Endothelial cell (in vitro differentiated cells): Measurements from ENCODE around the gene HOXC11. TPM values are rescaled to one million over a fixed set of nuclear protein-coding genes. Genes with fewer than 3 reads are reported as not detected.
A peak's percentile ranks its signal among the peaks of the same experiment; 100 is the strongest.

Source experiments
- DNase-seq: peaks from one replicate; pipeline ENCODE4 v3.0.0; 2021; ENCODE audit warnings: low spot score
- H3K27ac Mint-ChIP-seq: one replicate; pipeline ENCODE4 v1.8.0; 2021; ENCODE audit warnings: mixed read lengths, inconsistent platforms; ENCODE audit not compliant: unreplicated experiment
- H3K27me3 Mint-ChIP-seq: one replicate; pipeline ENCODE4 v1.8.0; 2021; ENCODE audit warnings: mild to moderate bottlenecking, moderate library complexity, mixed read lengths, inconsistent platforms; ENCODE audit not compliant: unreplicated experiment
- H3K36me3 Mint-ChIP-seq: one replicate; pipeline ENCODE4 v1.8.0; 2021; ENCODE audit warnings: mild to moderate bottlenecking, low read depth, mixed read lengths, inconsistent platforms; ENCODE audit not compliant: unreplicated experiment
- H3K4me1 Mint-ChIP-seq: one replicate; pipeline ENCODE4 v1.8.0; 2021; ENCODE audit warnings: mild to moderate bottlenecking, mixed read lengths, inconsistent platforms; ENCODE audit not compliant: unreplicated experiment
- H3K4me3 Mint-ChIP-seq: one replicate; pipeline ENCODE4 v1.8.0; 2021; ENCODE audit warnings: mild to moderate bottlenecking, mixed read lengths, inconsistent platforms; ENCODE audit not compliant: unreplicated experiment
- H3K9me3 Mint-ChIP-seq: one replicate; pipeline ENCODE4 v1.8.0; 2021; ENCODE audit warnings: mixed read lengths, inconsistent platforms; ENCODE audit not compliant: unreplicated experiment
- total RNA-seq: library from RNA; stranded (reverse); fragmentation: NEBNext Ultra II Directional; extraction: Animal tissue kit (Norgen Biotek cat#: 25700); gene quantifications from one replicate; pipeline ENCODE4 v1.2.1, GENCODE V29; 2021; ENCODE audit not compliant: unreplicated experiment
- TF ChIP-seq, protein P1 (sequence below): fragments of 200-600 bp; sonication (generic); IDR thresholded peaks from one replicate; pipeline ENCODE4 v1.5.0; 2021; ENCODE audit warnings: antibody characterized with exemption; ENCODE audit not compliant: unreplicated experiment

The HOXC11 gene
- total RNA-seq, 1 donor from 2014 or later: 0.38 TPM

DNA sequence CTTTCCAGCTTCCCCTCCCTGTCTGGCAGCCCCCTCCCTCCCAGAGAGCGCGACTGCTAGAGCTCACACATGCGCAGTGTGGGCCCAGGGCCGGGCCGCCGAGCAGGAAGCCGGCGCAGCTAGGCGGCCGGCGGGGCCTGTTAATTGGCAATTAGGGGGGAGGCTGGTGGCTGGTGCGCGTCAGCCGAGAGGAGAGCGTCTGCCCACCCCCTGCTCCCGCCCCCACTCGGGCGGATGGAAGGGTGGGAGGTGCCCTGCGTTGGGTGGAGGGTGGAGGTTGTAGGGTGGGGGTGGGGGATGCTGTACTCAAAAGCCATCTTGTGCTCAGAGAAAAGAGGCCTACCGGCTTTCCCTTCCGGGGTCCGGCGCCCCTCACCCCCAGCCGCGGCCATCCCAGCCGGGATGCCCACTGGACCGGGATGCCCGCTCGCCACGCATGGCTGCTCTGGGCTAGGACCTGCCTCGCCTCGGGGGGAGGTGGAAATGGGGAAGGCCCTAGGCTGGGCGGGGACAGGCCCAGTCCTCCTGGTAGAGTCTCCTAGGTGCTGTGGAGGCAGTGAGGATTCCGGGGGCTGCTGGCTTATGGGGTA lies 45.0 kb downstream of the HOXC11 start:
- peak; percentile 66 for DNase-seq
- H3K4me3 Mint-ChIP-seq: no peak overlapping the region
- no peaks in the 10 kb centered on the region for H3K9me3 Mint-ChIP-seq
- peaks cover 43% of the 10 kb centered on the region for H3K27me3 Mint-ChIP-seq
- no peak overlapping the region for H3K27ac Mint-ChIP-seq
- no peaks in the 10 kb centered on the region for H3K36me3 Mint-ChIP-seq
- peaks cover 19% of the 10 kb centered on the region for H3K4me1 Mint-ChIP-seq
- TF ChIP-seq, protein P1, sequence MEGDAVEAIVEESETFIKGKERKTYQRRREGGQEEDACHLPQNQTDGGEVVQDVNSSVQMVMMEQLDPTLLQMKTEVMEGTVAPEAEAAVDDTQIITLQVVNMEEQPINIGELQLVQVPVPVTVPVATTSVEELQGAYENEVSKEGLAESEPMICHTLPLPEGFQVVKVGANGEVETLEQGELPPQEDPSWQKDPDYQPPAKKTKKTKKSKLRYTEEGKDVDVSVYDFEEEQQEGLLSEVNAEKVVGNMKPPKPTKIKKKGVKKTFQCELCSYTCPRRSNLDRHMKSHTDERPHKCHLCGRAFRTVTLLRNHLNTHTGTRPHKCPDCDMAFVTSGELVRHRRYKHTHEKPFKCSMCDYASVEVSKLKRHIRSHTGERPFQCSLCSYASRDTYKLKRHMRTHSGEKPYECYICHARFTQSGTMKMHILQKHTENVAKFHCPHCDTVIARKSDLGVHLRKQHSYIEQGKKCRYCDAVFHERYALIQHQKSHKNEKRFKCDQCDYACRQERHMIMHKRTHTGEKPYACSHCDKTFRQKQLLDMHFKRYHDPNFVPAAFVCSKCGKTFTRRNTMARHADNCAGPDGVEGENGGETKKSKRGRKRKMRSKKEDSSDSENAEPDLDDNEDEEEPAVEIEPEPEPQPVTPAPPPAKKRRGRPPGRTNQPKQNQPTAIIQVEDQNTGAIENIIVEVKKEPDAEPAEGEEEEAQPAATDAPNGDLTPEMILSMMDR: no peak

DNA sequence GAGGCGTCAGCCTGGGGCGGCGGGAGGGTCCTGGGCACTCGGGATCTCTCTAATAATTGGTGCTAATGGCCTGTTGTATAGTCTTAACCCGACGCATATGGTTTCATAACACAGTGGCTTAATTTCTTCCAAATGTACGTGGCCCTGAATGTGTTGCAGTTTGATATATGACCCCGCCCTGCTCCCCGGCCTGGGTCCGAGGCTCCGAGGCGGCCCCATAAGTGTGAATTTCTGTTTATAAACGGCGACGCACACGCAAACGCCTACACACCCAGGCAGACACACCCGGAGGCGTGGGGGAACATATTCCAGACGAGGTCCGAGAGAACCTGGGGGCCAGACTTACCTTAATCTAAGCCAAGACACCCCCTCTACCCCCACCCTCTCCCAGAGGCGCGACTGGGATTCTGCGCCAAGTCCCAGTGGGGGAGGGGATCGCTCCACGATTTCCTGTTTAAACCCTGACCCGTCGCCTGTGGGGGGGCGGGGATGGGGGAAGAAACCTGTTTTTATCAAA lies 45.6 kb downstream of the HOXC11 start:
- Mint-ChIP-seq H3K9me3 (no peaks in the 10 kb centered on the region), H3K27ac (no peak overlapping the region), H3K4me3 (no peak overlapping the region), H3K27me3 (peaks cover 38% of the 10 kb centered on the region), H3K4me1 (peaks cover 14% of the 10 kb centered on the region), H3K36me3 (no peaks in the 10 kb centered on the region)
- TF ChIP-seq, protein P1: no peak
- no peak for DNase-seq

DNA sequence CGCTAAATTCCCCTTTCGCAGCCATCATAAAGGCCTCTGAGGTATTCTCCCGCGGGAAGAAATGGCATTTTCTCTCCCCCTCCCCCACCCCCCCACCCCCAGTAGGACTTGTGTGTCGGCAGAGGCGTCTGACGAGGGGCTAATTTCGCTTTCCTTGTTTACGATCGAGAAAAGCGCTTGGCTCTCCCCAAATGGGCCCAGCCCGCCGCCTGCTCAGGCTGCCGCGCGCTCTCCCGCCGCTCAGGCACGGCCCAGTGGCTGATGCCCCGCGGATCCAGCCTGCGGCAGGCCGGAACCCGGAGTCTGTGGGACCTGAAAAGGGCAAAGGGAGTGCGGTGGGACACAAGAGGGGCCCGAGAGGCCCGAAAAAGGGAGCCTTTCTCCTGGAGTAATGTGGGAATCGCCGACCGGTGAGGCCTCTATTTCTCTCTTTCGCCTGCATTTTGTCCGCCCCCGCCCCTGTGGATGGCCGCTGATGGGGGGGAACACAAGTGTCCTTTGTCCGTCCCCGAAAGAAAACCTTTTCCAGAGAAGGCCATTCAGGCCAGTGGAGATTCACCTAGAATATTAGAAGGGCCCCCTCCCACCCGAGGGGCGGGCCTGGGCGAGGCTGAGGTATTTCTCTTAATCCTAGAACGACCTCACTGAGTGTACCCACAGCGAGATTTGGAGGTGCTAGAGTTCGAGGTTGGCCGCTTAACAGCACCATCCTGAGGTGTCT lies 46.3 kb downstream of the HOXC11 start:
- Mint-ChIP-seq H3K27ac (no peak overlapping the region), H3K9me3 (no peaks in the 10 kb centered on the region), H3K4me1 (peaks cover 14% of the 10 kb centered on the region), H3K4me3 (no peak overlapping the region), H3K36me3 (no peaks in the 10 kb centered on the region), H3K27me3 (peaks cover 40% of the 10 kb centered on the region)
- DNase-seq: no peak
- TF ChIP-seq, protein P1: no peak

DNA sequence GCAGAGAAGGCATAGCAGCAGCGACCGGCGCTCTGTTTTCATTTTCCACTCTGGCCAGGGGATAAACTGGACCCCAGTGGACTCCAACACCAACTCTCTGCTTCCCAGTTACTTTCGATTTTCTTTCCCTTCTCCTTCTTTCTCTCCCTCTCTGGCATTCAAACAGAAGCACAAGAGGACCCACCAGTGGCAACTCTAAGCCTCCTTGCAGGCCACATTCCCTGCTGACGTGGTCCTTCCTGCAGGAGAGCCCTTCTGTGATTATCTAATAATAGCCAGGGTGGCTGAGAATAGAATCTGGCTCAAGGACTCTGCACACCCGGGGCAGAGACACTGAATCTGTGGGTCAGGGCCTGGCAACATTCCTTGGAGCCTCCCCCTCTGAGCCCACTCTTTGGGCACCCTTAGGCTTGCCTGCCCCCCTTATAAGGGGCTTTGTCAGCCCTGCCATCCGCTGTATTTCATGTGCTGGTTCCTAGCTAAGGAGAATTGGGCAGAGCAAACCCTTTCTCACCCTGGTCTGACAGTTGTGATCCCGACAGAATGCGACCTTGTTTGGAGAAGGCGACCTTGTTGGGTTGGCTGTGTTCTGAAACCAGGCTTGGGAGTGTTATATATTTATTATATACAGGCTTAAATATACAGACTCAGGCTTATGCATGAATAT lies 47.1 kb downstream of the HOXC11 start:
- DNase-seq: no peak
- H3K9me3 Mint-ChIP-seq: no peaks in the 10 kb centered on the region
- no peaks in the 10 kb centered on the region for H3K36me3 Mint-ChIP-seq
- no peak overlapping the region for H3K4me3 Mint-ChIP-seq
- TF ChIP-seq, protein P1: no peak
- H3K27ac Mint-ChIP-seq: no peak overlapping the region
- H3K27me3 Mint-ChIP-seq: peaks cover 38% of the 10 kb centered on the region
- peaks cover 14% of the 10 kb centered on the region for H3K4me1 Mint-ChIP-seq
